NCI-H1092 treated with DMSO at 0.1 percent for 48 hours (cell line): ENCODE results near the gene YPEL2.
"Not testable (repeated sequence)": the region's sequence is repeated elsewhere in the genome, so short reads cannot be mapped to it uniquely, and the experiment has no call there.

Experiments
- DNase-seq: peaks from one replicate; lab custom pipeline; 2025; lab: John Stamatoyannopoulos, UW

Gene YPEL2

DNA sequence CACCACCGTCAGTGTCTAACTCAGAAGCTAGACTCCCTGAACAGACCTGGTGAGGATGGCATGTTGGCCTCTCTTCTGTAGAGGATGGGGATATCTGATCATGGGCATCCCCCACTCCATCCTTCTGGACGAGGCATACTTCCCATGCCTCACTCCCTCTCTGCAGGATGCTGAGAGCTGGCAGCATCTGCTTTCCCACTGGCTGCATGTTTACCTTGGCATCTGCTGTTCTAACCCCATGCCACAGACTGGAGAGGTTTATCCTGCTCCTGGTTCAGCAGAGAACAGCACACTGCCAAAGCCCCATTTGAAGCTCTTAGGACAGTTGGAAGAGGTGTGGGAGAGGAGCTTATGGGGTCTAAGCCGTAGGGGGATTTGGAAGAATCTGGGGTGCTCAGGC, 46.0 kb downstream of the YPEL2 start:
- DNase-seq = peak; percentile 93

DNA sequence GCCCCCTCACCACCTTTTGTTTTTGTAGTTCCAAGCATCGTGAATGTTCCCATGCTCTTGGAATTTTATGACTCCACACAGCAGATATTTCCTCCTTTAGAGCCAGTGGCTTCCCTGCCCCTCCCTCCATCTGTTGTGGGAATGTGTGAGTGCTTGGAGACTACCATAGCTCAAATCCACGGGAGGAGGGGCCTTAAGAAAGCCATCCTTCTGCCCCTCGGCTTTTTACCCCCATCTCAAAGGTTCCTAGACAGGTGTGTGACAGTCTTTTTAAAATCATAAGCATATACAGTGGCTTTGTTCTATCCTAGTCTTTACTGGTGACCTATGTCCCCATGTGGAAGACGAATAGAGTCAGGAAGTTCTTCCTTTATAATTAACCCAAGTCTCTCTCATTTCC, 47.2 kb downstream of the YPEL2 start:
- no peak for DNase-seq

DNA sequence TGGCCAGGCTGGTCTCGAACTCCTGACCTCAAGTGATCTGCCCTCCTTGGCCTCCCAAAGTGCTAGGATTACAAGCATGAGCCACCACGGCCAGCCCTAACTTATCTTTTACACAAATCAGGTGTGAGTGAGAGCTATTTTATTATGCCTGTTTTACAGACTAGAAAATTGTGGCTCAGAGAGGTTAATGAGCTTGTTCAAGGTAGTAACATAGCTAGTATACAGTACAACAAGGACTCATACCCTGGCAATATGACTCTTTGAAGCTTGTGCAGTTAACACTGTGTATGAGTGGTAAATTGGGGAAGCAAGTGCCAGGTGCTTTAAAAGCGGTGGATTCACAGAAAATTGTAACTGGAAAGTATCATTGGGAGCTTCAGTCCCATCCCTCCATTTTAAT, 49.0 kb downstream of the YPEL2 start:
- DNase-seq = no peak

DNA sequence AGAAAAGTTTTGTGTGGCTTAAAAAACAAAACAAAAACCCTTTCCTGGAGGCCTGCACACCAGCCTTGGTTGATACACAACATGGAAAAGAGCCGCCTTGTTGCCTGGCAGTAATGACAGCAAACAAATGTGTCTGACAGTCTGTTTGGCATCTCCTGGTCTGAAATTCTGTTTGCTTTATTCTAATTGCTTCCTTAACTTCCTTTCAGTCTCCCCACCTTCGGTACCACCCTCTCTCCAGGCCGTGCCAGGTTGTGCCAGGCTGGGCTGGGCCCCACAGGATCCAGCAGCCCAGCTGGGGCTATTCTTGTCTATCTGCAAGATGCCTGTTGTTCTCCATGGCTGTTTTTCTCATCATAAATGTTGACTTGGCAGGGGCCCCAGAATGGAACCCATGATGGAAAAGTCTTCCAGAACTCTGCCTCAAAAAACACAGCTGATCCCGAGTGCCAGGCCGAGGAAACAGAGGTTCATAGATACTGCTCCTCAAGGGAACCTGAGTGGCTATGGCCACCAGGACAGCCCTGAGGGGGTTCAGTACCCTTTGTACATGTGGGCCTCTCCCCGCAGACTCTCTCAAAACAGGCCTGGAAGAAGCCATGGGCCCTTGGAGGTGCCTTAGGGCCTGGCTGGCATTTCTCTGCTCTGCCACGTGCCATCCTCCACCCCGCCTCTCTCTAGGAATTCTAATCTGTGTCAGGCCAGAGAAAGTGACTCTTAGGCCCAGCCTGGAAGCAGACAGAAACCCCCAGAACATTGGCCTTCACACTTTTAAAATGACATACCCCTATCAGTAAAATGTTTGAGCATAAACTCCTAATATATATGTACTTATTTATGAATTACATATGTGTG, 50.5 kb downstream of the YPEL2 start:
- DNase-seq = peak; percentile 71

DNA sequence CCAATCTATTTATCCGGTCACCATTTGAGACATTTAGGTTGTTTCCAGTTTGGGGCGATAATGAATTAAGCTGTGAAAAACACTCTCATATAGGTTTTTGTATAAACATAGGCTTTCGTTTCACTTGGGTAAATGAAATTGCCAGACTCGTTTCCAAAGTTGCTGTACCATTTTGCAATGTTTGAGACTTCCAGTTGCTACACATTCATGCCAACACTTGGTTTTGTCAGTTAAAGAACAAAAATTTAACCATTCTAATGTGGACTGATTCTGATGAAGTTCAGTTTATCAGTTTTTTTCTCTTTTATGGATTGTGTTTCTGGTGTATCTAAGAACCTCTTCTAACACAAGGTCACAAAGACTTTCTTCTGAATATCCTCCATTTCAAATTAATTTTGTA, 52.4 kb downstream of the YPEL2 start:
- no peak for DNase-seq

DNA sequence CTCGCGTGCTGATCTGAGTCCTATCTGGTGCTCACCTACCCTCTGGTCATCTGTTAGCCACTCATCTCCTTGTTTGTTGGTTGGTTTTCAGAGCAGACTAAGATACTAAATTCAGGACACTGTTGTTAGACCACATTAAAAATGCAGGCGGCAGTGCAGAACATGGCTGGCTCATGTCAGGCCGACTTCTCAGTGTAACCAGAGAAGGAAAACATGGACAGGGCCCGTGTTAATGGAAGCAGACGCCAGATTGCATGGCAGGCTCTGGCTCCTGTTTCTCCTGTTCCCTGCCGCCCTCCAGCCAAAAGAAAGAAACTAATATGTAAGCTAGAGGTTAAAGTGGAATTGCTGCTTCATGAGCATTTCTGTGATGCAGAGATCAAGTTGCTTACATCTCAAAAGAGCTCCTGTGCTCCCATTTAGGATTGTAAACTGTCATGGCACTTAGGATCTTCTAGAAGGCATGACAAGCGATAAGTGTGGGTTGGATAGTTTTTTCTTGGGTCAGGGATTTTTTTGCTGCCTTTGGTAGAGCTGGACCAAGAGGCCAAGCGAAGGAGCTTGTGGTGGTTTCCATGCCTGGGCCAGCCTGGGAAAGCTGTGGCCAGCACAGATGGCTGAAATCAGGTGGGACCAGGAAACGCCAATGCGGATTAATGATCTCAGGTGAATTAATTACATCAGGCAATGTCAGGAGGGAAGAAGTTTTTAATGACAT, 56.1 kb downstream of the YPEL2 start:
- DNase-seq = peak; percentile 20

DNA sequence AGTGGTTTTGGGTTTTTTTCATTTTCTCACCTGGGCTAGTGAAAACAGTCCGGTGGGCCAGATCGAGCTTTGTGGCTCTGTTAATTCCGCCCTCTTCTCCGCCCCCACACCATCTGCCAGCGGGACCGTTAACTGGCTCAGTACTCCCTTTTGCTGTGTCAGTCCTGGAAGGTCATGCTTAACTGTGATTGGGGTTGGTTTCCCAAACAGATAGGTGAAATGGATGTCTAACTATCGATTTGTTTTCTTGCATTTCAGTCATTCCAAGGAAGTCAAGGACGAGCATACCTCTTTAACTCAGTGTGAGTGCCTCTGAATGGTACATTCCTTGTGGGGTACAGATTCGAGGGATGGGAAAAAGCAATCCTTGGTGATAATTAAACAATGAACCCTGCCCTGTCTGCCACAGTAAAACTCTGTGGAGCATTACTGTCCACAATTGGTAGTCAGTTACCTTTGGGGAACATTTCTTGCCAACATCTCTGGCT, 56.7 kb downstream of the YPEL2 start:
- no peak for DNase-seq

DNA sequence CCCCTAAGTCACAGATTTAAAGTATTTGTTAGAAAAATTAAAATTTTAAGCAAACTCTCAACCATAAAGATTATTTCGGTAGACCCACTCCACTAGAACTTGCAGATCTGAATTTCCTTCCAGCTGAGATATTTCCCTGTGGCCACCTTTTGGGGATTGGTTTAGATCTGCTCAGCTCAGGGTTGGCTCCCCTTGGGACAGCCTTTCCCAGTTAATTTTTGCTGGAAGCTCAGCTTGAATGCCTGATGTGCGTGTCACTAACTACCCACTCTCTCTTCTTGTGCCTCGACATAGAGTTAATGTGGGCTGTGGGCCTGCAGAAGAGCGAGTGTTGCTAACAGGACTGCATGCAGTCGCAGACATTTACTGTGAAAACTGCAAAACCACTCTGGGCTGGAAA, 57.6 kb downstream of the YPEL2 start:
- DNase-seq = no peak

DNA sequence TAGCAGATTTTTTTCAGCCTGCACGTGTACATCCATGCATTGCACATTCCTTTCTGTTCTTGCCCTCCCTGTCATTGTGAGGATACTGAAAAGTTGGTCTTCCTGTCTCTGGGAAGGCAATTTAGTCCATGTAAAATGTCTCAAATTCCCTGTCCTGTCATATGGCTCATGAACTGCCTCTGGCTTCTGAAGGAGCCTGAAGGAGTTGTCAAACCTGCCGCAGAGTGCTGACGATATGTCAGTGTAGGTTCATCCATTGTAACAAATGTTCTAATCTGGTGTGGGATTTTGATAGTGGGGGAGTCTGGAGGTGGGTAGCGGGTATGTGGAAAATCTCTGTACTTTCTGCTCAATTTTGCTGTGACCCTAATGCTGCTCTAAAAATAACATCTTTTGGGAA, 59.6 kb downstream of the YPEL2 start:
- no peak for DNase-seq

DNA sequence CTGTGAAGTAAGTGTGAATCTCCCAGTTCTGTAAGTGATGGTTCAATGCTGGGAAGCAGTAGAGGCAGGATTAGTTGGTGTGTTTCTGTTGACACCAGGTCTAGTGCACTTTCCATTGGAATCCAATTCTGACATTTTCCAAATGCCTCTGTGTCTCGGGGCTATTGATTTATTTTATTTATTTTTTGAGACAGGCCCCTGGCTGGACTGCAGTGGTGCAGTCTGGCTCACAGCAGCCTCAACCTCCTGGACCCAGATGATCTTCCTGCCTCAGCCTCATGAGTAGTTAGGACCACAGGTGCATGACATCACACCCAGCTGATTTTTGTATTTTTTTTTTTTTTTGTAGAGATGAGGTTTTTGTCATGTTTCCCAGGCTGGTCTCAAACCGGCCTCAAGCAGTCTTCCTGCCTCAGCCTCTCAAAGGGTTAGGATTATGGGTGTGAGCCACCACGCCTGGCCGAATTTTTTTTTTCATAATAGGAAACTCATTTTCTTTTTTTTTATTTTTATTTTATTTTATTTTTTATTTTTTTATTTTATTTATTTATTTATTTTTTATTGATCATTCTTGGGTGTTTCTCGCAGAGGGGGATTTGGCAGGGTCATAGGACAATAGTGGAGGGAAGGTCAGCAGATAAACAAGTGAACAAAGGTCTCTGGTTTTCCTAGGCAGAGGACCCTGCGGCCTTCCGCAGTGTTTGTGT, 61.7 kb downstream of the YPEL2 start:
- no peak for DNase-seq

DNA sequence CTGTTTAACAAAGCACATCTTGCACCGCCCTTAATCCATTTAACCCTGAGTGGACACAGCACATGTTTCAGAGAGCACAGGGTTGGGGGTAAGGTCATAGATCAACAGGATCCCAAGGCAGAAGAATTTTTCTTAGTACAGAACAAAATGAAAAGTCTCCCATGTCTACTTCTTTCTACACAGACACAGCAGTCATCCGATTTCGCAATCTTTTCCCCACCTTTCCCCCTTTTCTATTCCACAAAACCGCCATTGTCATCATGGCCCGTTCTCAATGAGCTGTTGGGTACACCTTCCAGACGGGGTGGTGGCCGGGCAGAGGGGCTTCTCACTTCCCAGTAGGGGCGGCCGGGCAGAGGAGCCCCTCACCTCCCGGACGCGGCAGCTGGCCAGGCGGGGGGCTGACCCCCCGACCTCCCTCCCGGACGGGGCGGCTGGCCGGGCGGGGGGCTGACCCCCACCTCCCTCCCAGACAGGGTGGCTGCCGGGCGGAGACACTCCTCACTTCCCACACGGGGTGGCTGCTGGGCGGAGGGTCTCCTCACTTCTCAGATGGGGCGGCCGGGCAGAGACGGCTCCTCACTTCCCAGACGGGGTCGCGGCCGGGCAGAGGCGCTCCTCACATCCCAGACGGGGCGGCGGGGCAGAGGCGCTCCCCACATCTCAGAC, 62.4 kb downstream of the YPEL2 start:
- DNase-seq = not testable (repeated sequence)

DNA sequence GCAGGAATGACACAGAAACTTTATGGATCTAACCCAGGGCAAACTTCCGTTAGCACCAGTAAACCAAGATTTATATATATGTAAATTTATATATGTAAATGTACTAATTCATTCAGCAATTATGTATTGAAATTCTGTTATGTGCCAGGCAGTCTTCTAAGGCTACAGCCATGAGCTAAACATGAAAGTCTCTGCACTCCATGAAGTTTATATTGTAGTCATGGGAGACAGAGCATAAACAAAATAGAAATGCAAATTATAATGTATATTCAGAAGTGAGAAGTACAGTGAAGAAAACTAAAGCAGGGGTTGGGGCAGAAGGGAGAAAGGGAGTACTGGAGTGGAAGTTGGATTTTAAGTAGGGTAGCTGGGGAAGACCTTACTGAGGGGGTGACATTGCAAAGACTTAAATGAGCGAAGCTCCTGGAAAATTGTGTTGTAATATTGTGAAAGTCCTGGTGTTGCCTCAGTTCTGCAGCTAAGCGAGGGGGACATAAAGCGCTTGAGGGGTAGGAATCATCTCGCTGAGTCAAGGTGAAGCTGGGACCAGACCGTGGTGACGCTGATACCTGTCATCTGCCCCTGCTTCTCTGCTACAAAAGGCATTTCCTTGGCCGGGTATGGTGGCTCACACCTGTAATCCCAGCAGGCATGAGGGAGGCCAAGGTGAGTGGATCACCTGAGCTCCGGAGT, 64.8 kb downstream of the YPEL2 start:
- DNase-seq = no peak

DNA sequence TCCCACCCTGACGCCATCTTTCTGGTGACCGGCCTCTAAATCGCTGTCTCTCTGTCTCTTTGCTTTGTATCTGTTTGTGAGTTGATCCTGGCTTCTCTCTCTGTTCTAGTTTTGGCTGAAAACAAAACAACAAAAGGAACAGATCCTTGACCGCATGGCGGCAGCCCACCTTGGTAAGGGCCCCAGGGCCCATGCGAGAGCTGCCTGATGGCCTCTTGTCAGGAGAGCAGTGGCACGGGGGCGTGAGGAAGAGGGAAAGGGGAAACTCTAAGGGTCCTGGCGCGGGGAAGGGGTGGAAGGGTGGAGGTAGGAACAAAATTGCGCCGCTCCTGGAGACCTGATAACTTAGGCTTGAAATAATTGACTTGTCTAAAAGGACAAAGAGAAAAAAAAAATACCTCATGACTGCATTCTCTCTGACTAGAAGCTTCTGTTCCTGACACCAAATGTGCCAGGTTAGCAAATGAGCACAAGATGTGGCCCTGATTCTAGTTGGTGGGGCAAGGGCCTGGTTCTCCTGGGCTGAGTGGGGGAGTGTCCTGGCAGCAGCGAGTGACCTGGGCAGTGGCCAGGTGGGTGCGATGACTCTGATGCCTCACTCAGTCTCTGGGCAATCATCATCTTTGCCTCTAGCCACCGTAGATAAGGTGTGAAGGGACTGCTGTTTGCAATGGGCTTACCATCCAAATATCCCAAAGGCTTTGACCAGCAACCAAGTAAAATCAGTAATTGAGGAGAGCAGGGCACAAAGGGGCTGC, 66.0 kb downstream of the YPEL2 start:
- DNase-seq = no peak

DNA sequence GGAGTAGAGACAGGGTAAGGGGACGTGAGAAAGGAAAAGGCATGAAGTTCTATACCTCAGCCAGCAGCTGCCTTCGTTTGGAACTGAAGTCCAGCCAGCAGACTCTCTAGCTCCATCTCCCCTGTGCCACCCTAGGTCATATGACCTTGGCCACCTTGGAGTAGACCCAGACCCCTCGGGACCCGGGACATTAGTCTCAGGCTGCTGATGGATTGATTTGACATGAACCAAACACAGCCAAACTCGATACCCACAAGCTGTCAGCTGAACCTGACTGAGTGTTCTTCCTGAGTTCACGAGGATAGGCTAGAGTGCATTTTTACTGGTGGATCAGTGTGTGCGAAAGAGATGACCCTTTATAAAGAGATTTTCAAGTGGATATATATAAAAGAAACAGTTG, 68.5 kb downstream of the YPEL2 start:
- no peak for DNase-seq

DNA sequence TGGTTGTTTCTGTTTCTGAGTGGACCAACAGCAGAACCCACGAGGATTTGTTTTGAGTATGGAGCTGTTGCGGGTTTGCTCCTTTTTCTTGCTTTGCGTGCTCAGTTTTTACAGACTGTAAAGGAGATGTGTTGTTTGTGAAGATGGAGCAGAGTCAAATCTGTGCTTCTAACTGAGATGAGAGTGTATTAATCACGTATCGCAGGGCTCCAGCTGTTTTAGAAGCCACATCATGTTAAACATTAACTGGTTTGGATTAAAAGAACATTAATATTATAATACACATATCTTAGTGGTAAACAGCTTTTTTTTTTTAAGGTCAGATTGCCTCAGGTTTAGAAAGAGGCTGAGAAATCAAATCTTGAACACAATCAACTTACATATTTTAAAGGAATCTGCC, 69.4 kb downstream of the YPEL2 start:
- no peak for DNase-seq

DNA sequence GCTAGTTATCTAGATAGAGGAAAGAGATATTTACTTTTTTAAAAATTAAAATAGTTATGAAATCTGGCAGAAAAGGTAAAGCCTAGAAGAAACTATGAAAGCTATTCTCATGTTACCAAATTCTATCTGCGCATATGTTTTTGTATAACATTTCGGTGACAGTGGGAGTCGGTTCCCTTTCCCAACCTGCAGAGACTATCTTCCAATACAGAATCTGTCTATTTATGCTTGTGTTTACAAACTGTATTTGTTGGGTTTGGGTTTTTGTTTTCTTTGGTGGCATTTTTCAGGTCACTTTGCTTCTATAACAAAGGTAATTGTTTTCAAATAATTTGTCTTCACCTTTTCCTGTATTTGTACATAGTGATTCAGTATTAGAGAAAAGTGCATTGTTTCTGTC, 69.8 kb downstream of the YPEL2 start:
- no peak for DNase-seq

DNA sequence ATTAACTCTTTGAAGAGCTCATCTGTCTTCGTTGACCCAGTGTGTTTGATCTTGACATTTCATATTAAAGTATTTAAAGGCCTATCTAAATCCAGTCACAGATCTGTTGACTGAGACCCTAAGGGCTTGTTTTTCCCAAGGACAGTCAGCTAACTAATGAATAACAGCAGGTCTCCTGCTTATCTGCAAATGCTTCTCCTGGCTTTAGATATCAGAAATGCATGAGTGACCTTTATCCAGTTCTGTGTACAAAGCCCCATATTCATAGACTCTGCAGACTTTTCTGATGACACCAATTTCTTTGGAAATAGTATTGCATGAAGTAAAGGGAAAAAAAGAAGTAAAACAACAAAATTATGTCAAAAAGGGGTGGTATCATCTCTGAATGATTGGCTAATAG, 70.3 kb downstream of the YPEL2 start:
- no peak for DNase-seq

DNA sequence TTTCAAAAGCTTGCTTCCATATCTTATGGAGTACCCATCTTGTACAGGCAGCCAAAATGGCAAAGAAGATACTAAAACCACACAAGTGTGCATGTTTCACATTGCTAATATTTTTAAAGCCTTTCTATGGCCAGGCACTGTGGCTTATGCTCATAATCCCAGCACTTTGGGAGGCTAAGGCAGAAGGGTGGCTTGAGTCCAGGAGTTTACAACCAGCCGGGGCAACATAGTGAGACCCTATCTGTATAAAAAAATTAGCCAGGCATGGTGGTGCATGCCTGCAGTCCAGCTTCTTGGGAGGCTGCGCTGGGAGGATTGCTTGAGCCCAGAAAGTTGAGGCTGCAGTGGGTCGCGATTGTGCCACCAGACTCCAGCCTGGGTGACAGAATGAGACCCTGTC, 71.3 kb downstream of the YPEL2 start:
- no peak for DNase-seq

DNA sequence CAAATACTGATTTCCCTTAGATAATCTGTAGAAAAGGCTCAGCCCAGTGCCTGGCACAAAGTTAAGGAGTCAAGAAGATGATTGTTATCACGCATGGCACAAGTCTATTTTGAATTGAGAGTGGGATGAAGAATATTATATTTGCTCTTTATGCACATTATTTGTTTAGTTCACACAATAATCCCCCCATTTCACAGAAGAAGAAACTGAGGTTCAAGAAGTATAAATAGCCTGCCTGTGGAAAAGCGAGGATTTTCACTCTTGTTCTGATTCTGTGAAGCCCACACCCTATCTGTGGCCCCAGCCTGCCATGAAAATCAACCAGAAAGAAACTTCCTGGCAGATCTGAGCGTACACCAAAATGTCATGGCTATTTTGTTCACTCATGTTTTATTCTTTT, 73.0 kb downstream of the YPEL2 start:
- no peak for DNase-seq

DNA sequence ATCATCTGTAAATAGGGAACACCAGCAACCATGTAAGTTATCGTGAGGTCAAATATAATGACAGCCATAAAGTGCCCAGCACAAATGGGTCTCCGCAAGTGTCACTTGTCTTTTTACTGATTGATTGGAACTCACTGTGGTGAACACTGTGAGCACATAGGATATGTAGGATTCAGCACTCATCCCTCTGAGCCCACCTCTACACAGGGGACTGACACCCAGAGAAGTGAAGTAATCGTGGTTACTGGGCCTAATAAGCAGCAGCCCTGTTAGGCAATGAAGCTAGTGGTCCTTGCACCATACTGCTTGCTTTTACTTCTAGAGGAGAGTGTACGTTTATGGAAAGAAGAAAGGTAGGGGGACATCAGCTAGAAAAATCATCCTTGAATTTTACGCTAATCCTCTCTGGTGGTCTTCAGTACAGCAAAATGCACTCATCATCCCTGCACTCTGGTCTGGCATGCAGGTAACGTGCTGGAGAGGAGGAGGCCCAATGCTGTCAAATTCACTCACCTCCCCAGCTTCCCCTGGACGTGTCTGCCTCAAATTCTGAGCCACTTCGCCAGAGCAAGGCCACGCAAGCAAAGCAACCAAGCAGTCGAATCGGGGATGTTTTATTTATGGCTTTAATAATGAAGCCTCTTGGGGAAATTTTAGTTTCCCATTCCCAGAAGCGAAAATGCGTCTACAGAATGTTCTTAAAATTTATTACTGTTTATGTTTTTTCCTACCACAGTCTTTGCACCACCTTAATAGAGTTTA, 74.7 kb downstream of the YPEL2 start:
- peak; percentile 51 for DNase-seq
